GM08714 (cell line): ENCODE measurements around the gene KIF11.

Experiments
- H3K4me3 ChIP-seq: fragments of 200-500 bp; sonication (Bioruptor generic); 2 replicates; pipeline ENCODE4 v1.5.1; 2014; ENCODE audit warnings: mild to moderate bottlenecking, low read length, inconsistent platforms
- ZNF274 ChIP-seq: IDR thresholded peaks from 2 replicates; pipeline ENCODE4 v1.6.1; 2012; ENCODE audit warnings: mild to moderate bottlenecking, low read depth, low read length

Gene KIF11

DNA sequence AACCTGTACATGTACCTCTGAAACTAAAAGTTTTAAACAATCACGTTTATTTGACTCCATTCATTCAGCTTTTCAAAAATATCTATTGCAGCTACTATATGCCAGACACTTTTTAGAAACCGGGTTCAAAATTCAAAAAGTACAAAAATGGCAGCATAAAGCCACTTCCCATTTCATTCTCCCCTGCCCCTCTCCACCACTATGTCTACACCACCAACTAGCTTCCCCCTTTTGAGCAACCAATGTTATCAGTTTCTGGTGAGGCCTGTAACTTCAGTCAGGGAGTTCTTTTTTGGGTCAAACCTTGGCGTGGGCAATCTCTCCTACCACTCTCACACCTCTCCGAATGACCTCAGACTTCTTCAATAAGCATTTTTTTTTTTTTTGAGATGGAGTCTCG lies 85.3 kb downstream of the KIF11 start:
- H3K4me3 ChIP-seq: no peak overlapping the region
- TF ChIP-seq ZNF274: no peak

DNA sequence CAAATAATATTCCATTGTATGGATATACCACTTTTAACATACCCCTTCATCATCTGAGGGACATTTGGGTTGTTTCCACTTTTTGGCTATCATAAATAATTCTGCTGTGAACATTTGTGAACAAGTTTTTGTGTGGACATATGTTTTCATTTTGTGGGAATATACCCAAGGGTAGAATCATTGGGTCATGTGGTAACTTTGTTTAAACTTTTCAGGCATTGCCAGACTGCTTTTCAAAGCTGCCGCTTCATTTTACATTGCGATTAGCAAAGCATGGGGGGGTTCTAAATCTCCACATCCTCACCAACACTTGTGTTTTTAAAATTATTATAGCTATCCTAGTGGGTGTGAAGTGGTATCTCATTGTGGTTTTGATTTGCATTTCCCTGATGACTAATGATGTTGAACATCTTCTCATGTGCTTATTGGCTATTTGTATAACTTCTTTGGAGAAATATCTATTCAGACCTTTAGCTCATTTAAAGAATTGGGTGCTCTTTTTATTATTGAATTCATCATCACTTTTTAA lies 88.4 kb downstream of the KIF11 start:
- no peak for TF ChIP-seq ZNF274
- H3K4me3 ChIP-seq: no peak overlapping the region

DNA sequence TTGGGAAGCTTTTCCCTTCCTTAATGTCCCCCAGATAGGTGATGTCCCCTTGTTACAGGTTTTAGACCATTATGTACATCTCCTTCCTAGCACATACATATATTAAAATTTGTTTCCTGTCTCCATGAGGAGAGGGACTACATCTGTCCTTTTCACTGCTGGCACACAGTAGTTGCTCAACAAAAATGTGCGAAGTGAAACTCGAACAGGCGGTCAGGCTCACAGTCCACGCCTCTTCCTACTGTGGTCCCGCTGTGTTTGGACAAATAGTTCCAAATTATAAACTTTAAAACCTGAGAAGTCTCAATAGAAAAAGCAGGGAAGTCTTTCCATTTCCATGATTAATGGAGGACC lies 95.6 kb downstream of the KIF11 start:
- TF ChIP-seq ZNF274: no peak
- peak overlapping the region; percentile 39; the same call in 1 of the 2 replicates for H3K4me3 ChIP-seq

DNA sequence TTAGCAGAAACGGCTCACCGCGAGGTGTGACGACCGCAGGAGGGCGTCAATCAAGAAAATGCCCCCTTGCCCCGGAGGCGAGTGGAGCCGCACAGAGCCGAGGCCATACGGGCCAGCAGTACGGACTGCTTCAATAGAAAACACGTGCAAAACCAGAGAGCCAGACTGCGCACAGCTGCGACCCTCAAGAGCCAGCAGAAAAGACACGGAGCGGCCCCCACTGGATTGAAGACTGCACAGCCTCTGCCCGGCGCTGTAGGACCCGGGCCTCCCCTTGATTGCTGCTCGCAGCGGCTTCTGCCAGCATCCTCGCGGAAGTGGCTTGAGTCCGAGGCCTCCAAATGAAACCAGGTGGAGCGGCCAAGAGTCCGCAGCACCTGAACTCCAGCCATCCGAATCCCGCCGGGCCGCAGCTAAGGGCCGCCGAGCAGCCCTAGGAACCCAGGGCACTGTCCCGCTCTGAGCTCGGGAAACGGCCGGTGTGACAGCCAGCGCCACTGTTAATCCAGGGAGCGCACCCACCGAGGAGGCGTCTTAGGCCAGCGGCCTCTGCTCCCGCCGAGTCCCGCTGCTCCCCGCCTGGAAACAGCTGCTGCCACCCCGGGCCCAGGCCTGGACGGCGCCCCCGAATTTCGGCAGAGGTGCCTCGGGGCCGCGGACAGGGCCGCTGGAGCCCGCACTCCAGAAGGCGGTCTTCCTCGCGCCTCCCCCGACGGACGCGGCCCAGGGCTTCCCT lies 96.2 kb downstream of the KIF11 start:
- no peak for TF ChIP-seq ZNF274

DNA sequence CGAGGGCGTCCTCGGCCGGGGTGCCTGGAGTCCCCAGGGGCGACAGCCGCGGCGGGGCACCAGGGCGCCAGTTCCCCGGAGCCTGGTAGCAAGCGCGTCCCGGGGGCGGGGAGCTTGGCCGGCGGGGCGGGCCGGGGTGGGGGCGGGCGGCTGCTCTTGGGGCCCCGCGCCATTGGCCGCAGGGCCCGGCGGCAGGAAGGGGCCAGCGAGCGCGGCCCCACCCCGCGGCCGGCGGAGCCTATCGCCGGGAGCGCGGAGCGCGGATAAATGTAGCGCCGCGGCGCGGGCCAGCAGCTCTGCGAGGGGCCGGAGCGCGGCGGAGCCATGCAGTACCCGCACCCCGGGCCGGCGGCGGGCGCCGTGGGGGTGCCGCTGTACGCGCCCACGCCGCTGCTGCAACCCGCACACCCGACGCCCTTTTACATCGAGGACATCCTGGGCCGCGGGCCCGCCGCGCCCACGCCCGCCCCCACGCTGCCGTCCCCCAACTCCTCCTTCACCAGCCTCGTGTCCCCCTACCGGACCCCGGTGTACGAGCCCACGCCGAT lies 96.8 kb downstream of the KIF11 start, which contains the start of gene HHEX:
Gene HHEX, plus strand, starts transcription at position 293 of the 548 bp plus-strand sequence. Its CDS starts 32 bp downstream, at position 325.
- H3K4me3 ChIP-seq: peak within 1 kb of the TSS; percentile 68
- no peak for TF ChIP-seq ZNF274

More for the DNA sequence above, 96.2 kb downstream of the KIF11 start:
- H3K4me3 ChIP-seq: peak overlapping the region; percentile 39; the same call in 1 of the 2 replicates

DNA sequence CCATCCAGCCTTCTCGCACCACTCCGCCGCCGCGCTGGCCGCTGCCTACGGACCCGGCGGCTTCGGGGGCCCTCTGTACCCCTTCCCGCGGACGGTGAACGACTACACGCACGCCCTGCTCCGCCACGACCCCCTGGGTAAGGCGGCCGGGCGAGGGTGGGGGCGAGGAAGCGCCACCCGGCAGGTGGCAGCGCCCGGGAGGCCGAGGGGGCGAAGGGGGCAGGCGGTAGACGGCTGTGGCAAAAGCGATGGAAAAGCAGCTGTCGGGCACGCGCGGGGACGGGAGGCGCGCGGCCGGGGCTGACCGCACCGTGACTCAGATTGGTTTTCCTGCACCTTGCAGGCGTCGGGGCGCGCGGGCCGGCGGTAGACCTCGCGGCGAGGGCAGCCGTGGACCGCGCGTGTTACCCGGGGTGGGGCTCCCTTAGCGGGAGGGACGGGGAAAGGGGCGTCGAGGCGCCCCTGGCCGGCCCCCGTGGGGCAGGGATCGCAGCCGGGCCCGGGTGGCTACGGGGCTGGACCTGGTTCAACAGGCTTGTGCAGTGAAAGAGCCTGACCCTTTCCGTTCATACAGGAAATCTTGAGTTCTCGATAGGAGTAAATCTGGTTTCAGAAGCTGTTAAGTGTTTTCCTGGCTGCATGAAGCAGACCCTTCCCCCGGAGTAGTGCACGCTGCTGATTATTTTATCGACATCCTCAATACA lies 97.4 kb downstream of the KIF11 start:
- no peak for TF ChIP-seq ZNF274
- peak overlapping the region; percentile 68 for H3K4me3 ChIP-seq

DNA sequence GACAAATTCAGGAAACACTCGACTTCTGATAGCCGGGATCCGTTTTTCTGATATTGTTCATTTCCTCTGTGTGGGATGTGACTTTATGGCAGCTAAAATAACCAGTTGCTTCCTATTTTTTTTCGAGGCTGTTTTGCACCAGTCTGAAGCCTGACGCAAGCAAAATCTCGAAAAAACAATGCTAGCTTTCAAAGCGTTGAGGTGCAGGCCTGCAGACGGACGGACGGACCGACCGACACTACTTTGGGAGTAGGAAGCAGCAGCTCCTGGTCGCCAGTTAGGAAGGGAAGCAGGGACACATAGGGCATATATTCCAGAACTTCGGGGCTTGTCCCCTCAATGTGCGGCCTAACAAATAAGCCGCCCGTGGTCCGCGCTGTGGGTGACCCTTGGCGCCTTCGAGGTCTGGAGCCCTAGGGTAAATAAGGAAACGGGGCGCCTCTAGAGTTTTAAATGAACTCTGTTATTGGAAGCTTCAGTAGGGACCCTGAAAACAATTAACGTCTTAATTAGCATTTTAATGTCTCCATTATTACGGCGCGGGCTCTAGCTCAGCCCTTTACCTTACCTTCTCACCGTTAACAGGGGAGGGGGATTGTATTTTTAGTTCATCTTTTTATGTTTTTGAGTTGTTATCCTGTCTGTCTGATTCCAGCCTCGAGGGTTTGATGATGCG lies 98.1 kb downstream of the KIF11 start:
- H3K4me3 ChIP-seq: peak overlapping the region; percentile 68
- TF ChIP-seq ZNF274: no peak

DNA sequence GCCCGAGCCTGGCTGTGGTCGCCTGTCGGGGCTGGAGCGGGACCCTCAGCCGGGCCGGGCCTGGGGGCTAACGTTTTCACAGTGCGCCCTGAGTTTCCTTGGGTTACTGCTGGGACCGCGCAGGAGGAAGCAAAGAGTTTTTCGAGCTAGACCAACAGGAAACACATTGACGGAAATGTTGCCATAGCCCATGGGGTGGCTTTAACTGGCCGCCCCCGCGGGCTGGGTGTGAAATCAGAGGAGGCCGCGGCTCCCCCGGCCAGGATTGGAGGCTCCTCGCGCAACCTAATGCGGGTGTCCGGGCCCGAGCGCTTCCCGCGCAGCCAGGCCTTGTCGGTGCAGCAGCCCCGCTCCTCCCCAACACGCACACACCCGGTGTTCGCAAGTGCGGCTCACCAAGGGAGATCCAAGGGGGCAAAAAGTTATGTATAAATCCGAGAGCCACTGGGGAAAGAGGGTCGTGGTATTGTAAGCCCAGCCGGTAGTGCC lies 98.7 kb downstream of the KIF11 start:
- TF ChIP-seq ZNF274: no peak
- H3K4me3 ChIP-seq: no peak overlapping the region

DNA sequence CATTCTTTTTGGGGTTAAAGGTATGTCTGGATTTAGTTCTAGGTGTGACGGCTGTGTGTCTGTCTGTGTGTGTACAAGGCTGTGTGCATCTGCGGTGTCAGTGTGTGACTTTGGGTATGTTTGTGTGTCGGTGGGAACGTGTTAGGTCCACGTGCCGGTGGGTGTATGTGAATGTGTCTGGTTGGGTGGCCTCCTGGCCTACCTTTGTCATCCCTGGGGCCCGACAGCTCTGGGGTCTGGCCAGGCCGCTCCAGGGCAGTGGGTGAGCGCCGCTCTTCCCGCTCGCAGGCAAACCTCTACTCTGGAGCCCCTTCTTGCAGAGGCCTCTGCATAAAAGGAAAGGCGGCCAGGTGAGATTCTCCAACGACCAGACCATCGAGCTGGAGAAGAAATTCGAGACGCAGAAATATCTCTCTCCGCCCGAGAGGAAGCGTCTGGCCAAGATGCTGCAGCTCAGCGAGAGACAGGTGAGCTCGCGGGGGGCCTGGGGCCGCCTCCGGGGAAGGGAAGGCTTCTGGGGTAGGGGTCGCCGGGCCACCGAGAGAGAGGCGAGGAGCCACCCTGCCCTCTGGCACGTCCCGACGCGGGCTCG lies 99.2 kb downstream of the KIF11 start:
- no peak for TF ChIP-seq ZNF274

DNA sequence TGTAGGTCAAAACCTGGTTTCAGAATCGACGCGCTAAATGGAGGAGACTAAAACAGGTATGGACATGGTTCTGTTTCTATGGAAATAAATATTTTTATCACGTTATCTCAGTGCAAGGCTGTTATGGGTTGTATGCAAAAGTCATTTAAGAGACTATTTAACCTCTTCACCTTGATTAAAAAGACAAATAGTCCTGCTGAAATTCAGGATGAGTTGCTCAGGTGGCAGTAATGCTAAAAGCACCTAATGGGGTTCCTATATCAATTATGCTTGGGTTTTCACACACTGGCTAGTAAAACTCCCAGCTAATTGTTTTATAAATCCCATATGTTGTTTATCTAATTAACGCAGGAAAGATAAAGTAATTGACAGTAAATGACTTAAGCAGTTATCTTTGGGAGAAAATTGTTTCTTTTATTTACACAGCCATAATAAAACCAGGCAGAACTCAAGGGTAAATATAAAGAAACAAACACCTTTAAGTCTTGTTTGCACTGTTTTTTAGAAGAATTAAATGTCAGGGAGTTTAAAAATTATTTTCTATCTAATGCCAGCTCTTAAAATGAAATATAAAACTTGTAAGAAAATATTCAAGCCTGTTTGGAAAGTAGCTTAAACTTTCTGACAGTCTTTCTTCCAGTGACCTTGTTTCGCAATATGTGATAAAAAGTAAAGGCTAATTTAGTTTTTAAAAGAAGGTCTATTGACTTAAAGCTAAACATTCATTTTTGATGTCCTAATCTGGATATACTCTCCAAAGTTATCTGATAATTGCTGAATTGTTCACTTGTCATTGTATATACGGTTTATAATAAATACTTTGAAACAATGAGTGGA lies 100.0 kb downstream of the KIF11 start:
- TF ChIP-seq ZNF274: no peak
- H3K4me3 ChIP-seq: no peak overlapping the region

More for the DNA sequence above, 99.2 kb downstream of the KIF11 start:
- no peak overlapping the region for H3K4me3 ChIP-seq

DNA sequence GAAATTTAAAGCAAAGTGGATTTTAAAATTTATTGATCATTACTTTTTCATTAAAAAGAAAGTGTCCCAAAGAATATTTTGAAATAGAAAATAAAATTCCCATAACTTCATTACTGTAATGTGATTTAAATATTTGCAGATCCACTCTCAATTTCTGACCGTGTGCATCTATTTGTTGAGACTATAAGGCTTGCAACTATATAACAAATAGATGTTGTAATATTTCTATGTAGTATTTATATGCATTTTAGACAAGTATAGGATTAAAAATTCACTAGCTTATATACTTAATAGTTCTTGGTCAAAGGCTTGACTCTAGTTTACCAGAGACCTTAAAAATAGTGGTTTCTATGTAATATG lies 100.6 kb downstream of the KIF11 start:
- no peak overlapping the region for H3K4me3 ChIP-seq
- TF ChIP-seq ZNF274: no peak

DNA sequence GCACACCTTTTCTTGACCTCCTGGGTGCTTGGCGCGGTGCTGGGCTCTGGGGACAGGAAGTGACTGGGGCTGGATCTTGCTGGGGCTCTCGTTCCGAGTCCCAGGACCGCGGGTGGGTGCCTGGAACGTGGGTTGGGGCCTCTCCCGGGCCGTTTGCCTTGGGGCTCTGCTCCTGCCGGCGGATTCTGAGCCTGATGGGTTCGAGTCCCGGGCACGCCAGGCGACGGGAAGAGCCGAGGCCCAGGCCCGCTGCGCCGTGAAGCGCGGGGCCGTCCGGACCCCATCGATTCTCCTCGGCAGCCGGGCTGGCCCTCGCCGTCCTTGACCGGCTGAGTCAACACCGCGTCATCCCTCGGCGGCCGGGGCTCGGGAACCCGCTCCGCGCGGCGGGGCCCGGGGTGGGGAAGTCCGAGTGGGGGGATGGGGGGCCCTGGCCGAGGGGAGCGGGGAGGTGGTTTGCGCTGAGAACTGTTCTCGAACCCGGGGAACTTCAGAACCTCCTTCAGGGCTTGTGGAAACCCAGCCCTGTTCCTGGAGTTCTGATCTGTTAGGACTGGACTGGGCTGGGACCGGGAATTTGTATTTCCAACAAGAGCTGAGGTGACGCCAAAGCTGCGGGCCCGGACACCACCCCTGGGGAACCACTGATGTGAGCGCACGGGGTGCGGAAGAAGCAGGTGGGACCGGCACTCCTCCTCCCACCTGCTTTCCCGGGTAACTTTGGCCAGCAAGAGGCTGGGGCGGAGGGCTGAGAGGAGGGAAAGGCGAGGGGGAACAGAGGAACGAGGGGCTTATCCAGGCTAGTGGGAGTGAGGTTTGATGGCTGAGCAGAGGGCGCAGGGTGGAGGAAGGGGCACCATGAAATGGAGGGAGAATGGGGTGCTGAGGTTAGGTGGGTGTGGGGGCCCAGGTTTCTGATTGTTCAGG lies 103.0 kb downstream of the KIF11 start:
- TF ChIP-seq ZNF274: no peak
- H3K4me3 ChIP-seq: no peak overlapping the region
